ENCODE results near the gene TTC36.

TTC36 gene

DNA sequence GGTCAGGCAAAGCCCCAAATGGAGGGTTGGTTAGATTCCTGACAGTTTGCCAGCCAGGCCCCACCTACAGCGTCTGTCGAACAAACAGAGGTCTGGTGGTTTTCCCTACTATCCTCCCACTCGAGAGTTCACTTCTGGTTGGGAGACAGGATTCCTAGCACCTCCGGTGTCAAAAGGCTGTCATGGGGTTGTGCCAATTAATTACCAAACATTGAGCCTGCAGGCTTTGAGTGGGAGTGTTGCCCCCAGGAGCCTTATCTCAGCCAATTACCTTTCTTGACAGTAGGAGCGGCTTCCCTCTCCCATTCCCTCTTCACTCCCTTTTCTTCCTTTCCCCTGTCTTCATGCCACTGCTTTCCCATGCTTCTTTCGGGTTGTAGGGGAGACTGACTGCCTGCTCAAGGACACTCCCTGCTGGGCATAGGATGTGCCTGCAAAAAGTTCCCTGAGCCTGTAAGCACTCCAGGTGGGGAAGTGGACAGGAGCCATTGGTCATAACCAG lies 4.7 kb upstream of the TTC36 start:
- Histone ChIP-seq H3K9me3 (replicated peaks; ENCODE audit: low read length) (no peaks in the 10 kb centered on the region), H3K36me3 (ENCODE audit: insufficient read depth, low read length) (peaks cover 64% of the 10 kb centered on the region), H3K4me2 (ENCODE audit: low read length) (no peak overlapping the region), H3K4me1 (ENCODE audit: control insufficient read depth, insufficient read depth, low read length) (no peaks in the 10 kb centered on the region), H3K27me3 (ENCODE audit: control insufficient read depth, insufficient read depth, low read length) (no peaks in the 10 kb centered on the region), H3K9ac (ENCODE audit: low read depth, low read length) (no peak overlapping the region), H3K4me3 (ENCODE audit: low read length) (no peak overlapping the region)

DNA sequence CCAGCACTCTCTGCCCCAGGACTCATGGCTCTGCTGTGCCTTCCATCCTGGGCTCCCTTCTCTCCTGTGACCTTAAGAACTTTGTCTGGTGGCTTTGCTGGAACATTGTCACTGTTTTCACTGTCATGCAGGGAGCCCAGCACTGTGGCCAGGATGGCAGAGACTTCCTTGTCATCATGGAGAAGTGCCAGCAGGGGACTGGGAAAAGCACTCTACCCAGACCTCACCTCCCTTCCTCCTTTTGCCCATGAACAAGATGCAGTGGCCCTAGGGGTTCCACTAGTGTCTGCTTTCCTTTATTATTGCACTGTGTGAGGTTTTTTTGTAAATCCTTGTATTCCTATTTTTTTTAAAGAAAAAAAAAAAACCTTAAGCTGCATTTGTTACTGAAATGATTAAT lies 2.9 kb upstream of the TTC36 start:
- peaks cover under 1% of the 10 kb centered on the region for H3K4me1 ChIP-seq (ENCODE audit: control insufficient read depth, insufficient read depth, low read length)
- H3K36me3 ChIP-seq (ENCODE audit: insufficient read depth, low read length) = peaks cover 53% of the 10 kb centered on the region
- H3K4me2 ChIP-seq (ENCODE audit: low read length) = no peak overlapping the region
- H3K9me3 ChIP-seq (replicated peaks; ENCODE audit: low read length) = no peaks in the 10 kb centered on the region
- H3K4me3 ChIP-seq (ENCODE audit: low read length) = no peak overlapping the region
- no peak overlapping the region for H3K9ac ChIP-seq (ENCODE audit: low read depth, low read length)
- no peaks in the 10 kb centered on the region for H3K27me3 ChIP-seq (ENCODE audit: control insufficient read depth, insufficient read depth, low read length)

DNA sequence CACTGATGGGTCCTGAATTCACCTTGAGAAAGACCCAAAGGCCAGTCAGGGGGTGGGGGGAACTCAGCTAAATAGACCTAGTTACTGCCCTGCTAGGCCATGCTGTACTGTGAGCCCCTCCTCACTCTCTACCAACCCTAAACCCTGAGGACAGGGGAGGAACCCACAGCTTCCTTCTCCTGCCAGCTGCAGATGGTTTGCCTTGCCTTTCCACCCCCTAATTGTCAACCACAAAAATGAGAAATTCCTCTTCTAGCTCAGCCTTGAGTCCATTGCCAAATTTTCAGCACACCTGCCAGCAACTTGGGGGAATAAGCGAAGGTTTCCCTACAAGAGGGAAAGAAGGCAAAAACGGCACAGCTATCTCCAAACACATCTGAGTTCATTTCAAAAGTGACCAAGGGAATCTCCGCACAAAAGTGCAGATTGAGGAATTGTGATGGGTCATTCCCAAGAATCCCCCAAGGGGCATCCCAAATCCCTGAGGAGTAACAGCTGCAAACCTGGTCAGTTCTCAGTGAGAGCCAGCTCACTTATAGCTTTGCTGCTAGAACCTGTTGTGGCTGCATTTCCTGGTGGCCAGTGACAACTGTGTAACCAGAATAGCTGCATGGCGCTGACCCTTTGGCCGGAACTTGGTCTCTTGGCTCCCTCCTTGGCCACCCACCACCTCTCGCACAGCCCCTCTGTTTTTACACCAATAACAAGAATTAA lies 2.4 kb upstream of the TTC36 start:
- no peak overlapping the region for H3K9ac ChIP-seq (ENCODE audit: low read depth, low read length)

DNA sequence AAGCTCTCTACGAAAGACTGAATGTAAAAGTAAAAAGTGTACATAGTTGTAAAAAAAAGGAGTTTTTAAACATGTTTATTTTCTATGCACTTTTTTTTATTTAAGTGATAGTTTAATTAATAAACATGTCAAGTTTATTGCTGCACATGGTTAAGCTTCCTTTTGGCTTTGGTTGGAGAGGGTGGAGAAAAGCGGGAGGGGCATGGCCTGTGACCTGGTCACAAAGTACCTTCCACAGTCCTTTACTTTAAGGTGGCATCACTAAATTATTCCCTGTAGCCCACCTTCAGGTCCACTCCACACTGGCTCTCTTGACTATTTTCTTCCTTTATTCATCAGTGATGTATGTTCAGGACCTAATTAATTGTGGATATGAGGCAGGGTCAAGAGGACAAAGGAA lies 586 bp upstream of the TTC36 start:
- Histone ChIP-seq H3K4me1 (ENCODE audit: control insufficient read depth, insufficient read depth, low read length) (peaks cover 12% of the 10 kb centered on the region), H3K9me3 (replicated peaks; ENCODE audit: low read length) (no peaks in the 10 kb centered on the region), H3K27me3 (ENCODE audit: control insufficient read depth, insufficient read depth, low read length) (no peaks in the 10 kb centered on the region), H3K36me3 (ENCODE audit: insufficient read depth, low read length) (peaks cover 32% of the 10 kb centered on the region), H3K4me2 (ENCODE audit: low read length) (no peak overlapping the region), H3K4me3 (ENCODE audit: low read length) (no peak overlapping the region), H3K9ac (ENCODE audit: low read depth, low read length) (no peak overlapping the region)

More for the DNA sequence above, 2.4 kb upstream of the TTC36 start:
- no peak overlapping the region for H3K4me2 ChIP-seq (ENCODE audit: low read length)
- H3K4me3 ChIP-seq (ENCODE audit: low read length) = no peak overlapping the region
- no peaks in the 10 kb centered on the region for H3K9me3 ChIP-seq (replicated peaks; ENCODE audit: low read length)
- H3K4me1 ChIP-seq (ENCODE audit: control insufficient read depth, insufficient read depth, low read length) = peaks cover 6% of the 10 kb centered on the region
- no peaks in the 10 kb centered on the region for H3K27me3 ChIP-seq (ENCODE audit: control insufficient read depth, insufficient read depth, low read length)
- H3K36me3 ChIP-seq (ENCODE audit: insufficient read depth, low read length) = peaks cover 47% of the 10 kb centered on the region

DNA sequence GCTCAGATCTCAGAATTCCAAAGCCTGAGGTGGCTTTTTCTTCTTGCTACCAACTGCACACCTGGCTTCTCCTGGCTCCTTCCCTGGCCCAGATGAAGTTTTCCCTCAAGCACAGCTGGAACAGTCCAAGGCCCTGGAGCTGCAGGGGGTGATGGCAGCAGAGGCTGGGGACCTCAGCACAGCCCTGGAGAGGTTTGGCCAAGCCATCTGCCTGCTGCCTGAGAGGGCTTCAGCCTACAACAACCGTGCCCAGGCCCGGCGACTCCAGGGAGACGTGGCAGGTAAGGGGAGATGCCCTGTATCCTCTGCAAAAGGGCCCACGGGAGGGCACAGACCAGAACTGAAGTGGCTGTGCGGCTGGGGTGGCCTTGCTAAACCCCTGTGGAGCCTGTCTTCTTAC lies 1.2 kb downstream of the TTC36 start:
- H3K4me1 ChIP-seq (ENCODE audit: control insufficient read depth, insufficient read depth, low read length) = peaks cover 12% of the 10 kb centered on the region
- no peak overlapping the region for H3K9ac ChIP-seq (ENCODE audit: low read depth, low read length)
- H3K9me3 ChIP-seq (replicated peaks; ENCODE audit: low read length) = no peaks in the 10 kb centered on the region
- peaks cover 16% of the 10 kb centered on the region for H3K36me3 ChIP-seq (ENCODE audit: insufficient read depth, low read length)
- no peak overlapping the region for H3K4me3 ChIP-seq (ENCODE audit: low read length)
- H3K27me3 ChIP-seq (ENCODE audit: control insufficient read depth, insufficient read depth, low read length) = no peaks in the 10 kb centered on the region
- H3K4me2 ChIP-seq (ENCODE audit: low read length) = no peak overlapping the region

DNA sequence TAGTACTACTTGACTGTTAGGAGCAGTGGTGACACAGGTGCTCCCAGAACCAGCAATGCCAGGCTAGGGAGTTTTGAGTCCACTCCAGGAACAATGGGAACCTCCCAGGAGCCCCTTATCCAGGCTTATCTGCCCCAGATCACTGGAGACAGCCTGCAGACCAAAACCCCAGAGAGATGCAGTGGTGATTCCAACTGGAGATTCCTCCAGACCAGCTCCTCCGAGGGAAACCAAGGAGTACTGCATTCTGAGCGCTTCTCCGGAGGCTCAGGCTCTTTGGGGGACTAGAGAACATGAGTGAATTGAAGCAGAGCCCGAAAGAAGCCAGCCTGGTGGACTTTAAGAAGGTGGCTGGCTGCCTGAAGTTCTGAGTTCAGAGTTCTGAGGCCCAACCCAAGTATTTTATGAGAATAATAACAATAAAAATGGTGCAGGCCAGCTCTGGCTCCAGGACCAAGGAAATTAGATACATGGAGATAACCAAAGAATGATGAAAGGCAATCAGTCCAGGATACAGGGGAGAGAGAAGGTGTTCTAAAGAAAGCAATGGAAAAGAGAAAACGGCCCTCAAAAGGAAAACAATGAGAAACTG lies 2.4 kb downstream of the TTC36 start:
- H3K4me2 ChIP-seq (ENCODE audit: low read length) = peak overlapping the region; percentile 94
- peak overlapping the region; percentile 71 for H3K9ac ChIP-seq (ENCODE audit: low read depth, low read length)
- no peaks in the 10 kb centered on the region for H3K9me3 ChIP-seq (replicated peaks; ENCODE audit: low read length)
- H3K27me3 ChIP-seq (ENCODE audit: control insufficient read depth, insufficient read depth, low read length) = no peaks in the 10 kb centered on the region
- peaks cover 6% of the 10 kb centered on the region for H3K36me3 ChIP-seq (ENCODE audit: insufficient read depth, low read length)
- H3K4me3 ChIP-seq (ENCODE audit: low read length) = peak overlapping the region; percentile 81
- H3K4me1 ChIP-seq (ENCODE audit: control insufficient read depth, insufficient read depth, low read length) = peaks cover 12% of the 10 kb centered on the region

DNA sequence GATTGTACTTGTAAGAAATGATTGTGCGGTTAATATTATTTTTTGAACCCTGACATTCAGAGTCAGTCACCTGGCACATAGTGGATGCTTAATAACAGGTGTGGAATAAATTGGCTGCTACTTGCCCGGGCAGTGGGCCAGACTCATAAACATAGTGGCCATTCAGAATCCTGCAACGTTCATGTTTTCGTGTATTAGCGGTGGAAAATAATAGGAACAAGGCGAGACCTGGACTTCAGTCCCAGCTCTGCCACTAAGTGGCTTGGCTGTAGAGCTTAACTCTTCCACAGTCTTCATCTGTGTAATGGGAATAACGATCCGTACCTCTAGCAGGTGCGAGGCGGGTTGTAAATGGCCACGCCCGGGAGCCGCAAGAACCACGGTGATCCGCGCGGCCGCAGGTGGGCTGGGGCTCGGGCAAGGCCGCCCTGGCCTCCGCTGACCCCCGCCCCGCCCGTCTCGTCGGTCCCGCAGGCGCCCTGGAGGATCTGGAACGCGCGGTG lies 3.0 kb downstream of the TTC36 start:
- no peaks in the 10 kb centered on the region for H3K9me3 ChIP-seq (replicated peaks; ENCODE audit: low read length)
- peaks cover 12% of the 10 kb centered on the region for H3K4me1 ChIP-seq (ENCODE audit: control insufficient read depth, insufficient read depth, low read length)
- H3K4me3 ChIP-seq (ENCODE audit: low read length) = peak overlapping the region; percentile 81
- H3K4me2 ChIP-seq (ENCODE audit: low read length) = peak overlapping the region; percentile 94
- no peaks in the 10 kb centered on the region for H3K27me3 ChIP-seq (ENCODE audit: control insufficient read depth, insufficient read depth, low read length)
- peaks cover under 1% of the 10 kb centered on the region for H3K36me3 ChIP-seq (ENCODE audit: insufficient read depth, low read length)
- peak overlapping the region; percentile 71 for H3K9ac ChIP-seq (ENCODE audit: low read depth, low read length)

DNA sequence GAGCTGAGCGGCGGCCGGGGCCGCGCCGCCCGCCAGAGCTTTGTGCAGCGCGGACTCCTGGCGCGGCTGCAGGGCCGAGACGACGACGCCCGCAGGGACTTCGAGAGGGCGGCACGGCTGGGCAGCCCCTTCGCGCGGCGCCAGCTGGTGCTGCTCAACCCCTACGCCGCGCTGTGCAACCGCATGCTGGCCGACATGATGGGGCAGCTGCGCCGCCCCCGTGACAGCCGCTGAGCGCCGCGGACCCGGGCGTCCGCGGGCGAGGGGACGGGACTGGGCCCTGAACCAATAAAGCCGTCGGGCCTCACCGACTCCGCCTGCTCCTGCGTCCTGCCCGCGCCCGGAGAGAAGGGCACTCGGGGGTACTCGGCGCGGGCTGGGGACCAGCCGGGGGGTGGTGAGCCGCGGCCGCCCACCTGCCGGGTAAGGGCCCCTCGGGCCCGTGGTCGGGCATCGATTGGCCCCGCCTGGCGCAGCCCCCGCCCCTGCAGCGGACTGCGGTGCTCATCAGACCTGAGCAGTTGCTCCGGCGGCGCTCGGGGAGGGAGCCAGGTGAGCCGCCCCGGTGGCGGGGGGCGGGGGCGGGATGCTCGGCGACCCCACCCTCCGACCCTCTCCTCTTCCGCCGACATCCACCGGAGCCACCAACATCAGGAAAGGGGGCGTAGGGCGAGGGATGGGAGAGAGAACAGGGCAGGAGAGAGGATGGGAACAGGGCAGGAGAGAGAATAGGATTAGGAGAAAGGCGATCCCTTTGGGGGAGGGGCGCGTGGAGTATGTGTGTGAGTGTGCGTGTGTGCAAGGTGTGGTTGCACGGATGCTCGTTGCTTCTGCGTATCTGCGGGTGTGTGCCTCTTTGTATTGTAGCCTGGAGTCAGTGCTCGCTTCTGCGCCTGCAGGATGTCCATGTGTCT lies 3.7 kb downstream of the TTC36 start, which contains the start of gene TMEM25:
Gene TMEM25, plus strand, starts transcription at position 510 of the 914 bp plus-strand sequence. CDS start 610 bp downstream, outside the sequence.
- peak within 1 kb of the TSS; percentile 94 for H3K4me2 ChIP-seq (ENCODE audit: low read length)
- no peaks in the 10 kb centered on the region for H3K36me3 ChIP-seq (ENCODE audit: insufficient read depth, low read length)
- peaks cover 12% of the 10 kb centered on the region for H3K4me1 ChIP-seq (ENCODE audit: control insufficient read depth, insufficient read depth, low read length)
- H3K9me3 ChIP-seq (replicated peaks; ENCODE audit: low read length) = no peaks in the 10 kb centered on the region
- peak within 1 kb of the TSS; percentile 71 for H3K9ac ChIP-seq (ENCODE audit: low read depth, low read length)
- H3K4me3 ChIP-seq (ENCODE audit: low read length) = peak within 1 kb of the TSS; percentile 81
- no peaks in the 10 kb centered on the region for H3K27me3 ChIP-seq (ENCODE audit: control insufficient read depth, insufficient read depth, low read length)

DNA sequence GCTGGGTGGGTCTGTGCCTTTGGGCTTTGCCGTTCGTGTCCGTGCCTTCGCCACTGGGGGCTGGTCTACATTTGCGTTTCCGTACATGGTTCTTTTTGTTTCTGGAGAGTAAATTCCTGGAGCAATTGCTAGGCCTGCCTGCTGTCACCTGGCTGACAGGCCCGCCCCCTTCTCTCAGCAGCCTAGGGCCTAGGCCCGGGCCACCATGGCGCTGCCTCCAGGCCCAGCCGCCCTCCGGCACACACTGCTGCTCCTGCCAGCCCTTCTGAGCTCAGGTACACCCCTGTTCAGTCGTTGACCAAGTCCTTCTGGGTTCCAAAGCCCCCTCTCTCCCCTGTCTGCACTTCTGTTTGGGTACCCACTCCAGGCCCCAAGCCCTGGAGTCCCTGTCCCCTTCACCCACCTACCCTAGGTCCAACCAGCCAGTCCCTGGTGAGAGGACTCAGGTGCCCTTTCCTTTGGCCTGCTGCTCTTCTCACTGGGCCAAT lies 4.4 kb downstream of the TTC36 start:
- peaks cover 12% of the 10 kb centered on the region for H3K4me1 ChIP-seq (ENCODE audit: control insufficient read depth, insufficient read depth, low read length)
- peak overlapping the region; percentile 81 for H3K4me3 ChIP-seq (ENCODE audit: low read length)
- no peaks in the 10 kb centered on the region for H3K9me3 ChIP-seq (replicated peaks; ENCODE audit: low read length)
- H3K27me3 ChIP-seq (ENCODE audit: control insufficient read depth, insufficient read depth, low read length) = no peaks in the 10 kb centered on the region
- peak overlapping the region; percentile 94 for H3K4me2 ChIP-seq (ENCODE audit: low read length)
- no peaks in the 10 kb centered on the region for H3K36me3 ChIP-seq (ENCODE audit: insufficient read depth, low read length)
- peak overlapping the region; percentile 71 for H3K9ac ChIP-seq (ENCODE audit: low read depth, low read length)

DNA sequence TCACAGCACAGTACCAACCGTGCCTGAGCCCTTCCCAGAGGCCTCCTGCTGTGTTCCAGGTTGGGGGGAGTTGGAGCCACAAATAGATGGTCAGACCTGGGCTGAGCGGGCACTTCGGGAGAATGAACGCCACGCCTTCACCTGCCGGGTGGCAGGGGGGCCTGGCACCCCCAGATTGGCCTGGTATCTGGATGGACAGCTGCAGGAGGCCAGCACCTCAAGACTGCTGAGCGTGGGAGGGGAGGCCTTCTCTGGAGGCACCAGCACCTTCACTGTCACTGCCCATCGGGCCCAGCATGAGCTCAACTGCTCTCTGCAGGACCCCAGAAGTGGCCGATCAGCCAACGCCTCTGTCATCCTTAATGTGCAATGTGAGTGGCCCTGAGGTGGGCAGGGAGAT lies 4.8 kb downstream of the TTC36 start:
- Histone ChIP-seq H3K4me2 (ENCODE audit: low read length) (peak overlapping the region; percentile 94), H3K27me3 (ENCODE audit: control insufficient read depth, insufficient read depth, low read length) (no peaks in the 10 kb centered on the region), H3K9ac (ENCODE audit: low read depth, low read length) (no peak overlapping the region), H3K4me1 (ENCODE audit: control insufficient read depth, insufficient read depth, low read length) (peaks cover 12% of the 10 kb centered on the region), H3K4me3 (ENCODE audit: low read length) (no peak overlapping the region), H3K9me3 (replicated peaks; ENCODE audit: low read length) (no peaks in the 10 kb centered on the region), H3K36me3 (ENCODE audit: insufficient read depth, low read length) (no peaks in the 10 kb centered on the region)

All from skeletal muscle satellite cell (primary cell).